ENCODE data around the gene PACRG. TPM values are rescaled to one million over a fixed set of nuclear protein-coding genes. Genes with fewer than 3 reads are reported as not detected.

The PACRG gene
- total RNA-seq, 2 donors from 2014 or later = 2.9 to 63.8 TPM

DNA sequence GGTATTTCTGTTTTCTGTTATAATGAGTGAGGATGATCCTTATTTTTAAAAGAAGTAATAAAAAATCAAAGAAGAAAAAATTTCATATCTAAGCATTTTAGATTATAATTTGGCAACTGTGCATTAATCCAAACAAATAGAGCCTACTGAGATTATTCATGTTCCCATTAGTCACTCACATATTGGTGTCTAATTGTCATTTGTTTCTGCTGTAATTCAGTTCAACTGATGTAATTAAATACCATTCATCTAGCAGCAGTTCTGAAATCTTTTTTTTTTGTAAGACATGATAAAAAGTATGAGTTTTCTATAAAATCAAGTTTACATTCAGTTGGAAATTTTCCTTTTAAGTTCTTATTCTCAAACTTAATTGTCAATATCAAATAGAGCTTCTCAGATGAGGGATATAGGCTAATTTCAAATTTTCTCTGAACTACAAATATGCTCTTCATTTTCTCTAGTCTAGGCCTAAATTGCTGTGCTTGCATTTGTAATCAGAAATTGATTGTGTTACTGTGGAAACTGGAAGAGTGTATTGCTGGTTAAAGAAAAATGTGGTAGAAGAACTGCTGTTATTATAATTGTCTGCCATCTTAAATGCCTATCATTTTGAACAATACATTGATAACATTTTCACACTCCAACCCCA is 23.6 kb downstream of the PACRG start:
- intact Hi-C loops (cut with DNase I) = no loop called here
- Histone ChIP-seq H3K4me1 (replicated peaks) (no peaks in the 10 kb centered on the region), H3K9me3 (no peaks in the 10 kb centered on the region), H3K4me3 (no peak overlapping the region), H3K36me3 (no peaks in the 10 kb centered on the region), H3K27me3 (replicated peaks; ENCODE audit: insufficient read depth) (no peaks in the 10 kb centered on the region), H3K27ac (no peak overlapping the region)
- TF ChIP-seq, protein P1, sequence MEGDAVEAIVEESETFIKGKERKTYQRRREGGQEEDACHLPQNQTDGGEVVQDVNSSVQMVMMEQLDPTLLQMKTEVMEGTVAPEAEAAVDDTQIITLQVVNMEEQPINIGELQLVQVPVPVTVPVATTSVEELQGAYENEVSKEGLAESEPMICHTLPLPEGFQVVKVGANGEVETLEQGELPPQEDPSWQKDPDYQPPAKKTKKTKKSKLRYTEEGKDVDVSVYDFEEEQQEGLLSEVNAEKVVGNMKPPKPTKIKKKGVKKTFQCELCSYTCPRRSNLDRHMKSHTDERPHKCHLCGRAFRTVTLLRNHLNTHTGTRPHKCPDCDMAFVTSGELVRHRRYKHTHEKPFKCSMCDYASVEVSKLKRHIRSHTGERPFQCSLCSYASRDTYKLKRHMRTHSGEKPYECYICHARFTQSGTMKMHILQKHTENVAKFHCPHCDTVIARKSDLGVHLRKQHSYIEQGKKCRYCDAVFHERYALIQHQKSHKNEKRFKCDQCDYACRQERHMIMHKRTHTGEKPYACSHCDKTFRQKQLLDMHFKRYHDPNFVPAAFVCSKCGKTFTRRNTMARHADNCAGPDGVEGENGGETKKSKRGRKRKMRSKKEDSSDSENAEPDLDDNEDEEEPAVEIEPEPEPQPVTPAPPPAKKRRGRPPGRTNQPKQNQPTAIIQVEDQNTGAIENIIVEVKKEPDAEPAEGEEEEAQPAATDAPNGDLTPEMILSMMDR (IDR thresholded peaks at IDR 0.05) = no peak
- no peak for TF ChIP-seq POLR2AphosphoS5 (IDR thresholded peaks at IDR 0.05)
- no peak for TF ChIP-seq POLR2A (IDR thresholded peaks at IDR 0.05)
- no peak for DNase-seq (ENCODE audit: low spot score)

DNA sequence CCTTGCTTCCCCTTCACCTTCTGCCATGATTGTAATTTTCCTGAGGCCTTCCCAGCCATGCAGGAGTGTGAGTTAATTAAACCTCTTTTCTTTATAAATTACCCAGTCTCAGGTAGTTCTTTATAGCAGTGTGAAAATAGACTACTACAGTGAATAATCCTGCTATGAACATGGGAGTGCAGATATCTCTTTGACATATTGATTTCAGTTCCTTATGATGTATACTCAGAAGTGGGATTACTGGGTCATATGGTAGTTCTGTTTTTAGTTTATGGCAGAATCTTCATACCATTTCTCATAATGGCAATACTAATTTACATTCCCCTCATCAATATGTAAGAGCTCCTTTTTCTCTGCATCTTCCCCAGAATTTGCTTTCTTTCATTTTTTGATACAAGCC is 26.0 kb downstream of the PACRG start:
- H3K4me1 ChIP-seq (replicated peaks) = no peaks in the 10 kb centered on the region
- intact Hi-C loops (cut with DNase I) = no loop called here
- H3K4me3 ChIP-seq = no peak overlapping the region
- H3K27me3 ChIP-seq (replicated peaks; ENCODE audit: insufficient read depth) = no peaks in the 10 kb centered on the region
- H3K36me3 ChIP-seq = no peaks in the 10 kb centered on the region
- DNase-seq (ENCODE audit: low spot score) = no peak
- no peak for TF ChIP-seq POLR2A (IDR thresholded peaks at IDR 0.05)
- TF ChIP-seq, protein P1 (IDR thresholded peaks at IDR 0.05) = no peak
- TF ChIP-seq POLR2AphosphoS5 (IDR thresholded peaks at IDR 0.05) = no peak
- no peak overlapping the region for H3K27ac ChIP-seq
- no peaks in the 10 kb centered on the region for H3K9me3 ChIP-seq

DNA sequence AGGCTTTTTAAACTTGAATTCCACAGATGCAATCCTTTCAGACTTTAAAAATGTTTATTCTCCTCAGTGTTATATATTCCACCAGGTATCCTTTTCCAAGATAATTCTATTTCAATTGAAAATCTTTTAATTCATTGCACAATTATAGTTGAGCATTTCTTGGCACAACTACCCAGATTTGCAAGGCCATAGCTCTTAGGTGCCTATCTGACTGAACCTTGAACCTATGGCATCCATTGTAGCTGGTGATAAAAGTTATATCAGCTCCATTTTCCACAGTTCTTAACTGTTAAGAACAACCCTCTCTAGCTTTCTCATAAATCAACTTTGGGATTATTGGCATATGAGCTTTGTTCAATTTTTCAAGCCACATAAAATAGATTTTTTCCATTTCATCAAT is 42.4 kb downstream of the PACRG start:
- H3K36me3 ChIP-seq = no peaks in the 10 kb centered on the region
- intact Hi-C loops (cut with DNase I) = no loop called here
- H3K27ac ChIP-seq = no peak overlapping the region
- no peak for TF ChIP-seq POLR2A (IDR thresholded peaks at IDR 0.05)
- TF ChIP-seq, protein P1 (IDR thresholded peaks at IDR 0.05) = no peak
- no peak for TF ChIP-seq POLR2AphosphoS5 (IDR thresholded peaks at IDR 0.05)
- H3K9me3 ChIP-seq = no peaks in the 10 kb centered on the region
- H3K27me3 ChIP-seq (replicated peaks; ENCODE audit: insufficient read depth) = no peaks in the 10 kb centered on the region
- no peak overlapping the region for H3K4me3 ChIP-seq
- DNase-seq (ENCODE audit: low spot score) = no peak
- no peaks in the 10 kb centered on the region for H3K4me1 ChIP-seq (replicated peaks)

DNA sequence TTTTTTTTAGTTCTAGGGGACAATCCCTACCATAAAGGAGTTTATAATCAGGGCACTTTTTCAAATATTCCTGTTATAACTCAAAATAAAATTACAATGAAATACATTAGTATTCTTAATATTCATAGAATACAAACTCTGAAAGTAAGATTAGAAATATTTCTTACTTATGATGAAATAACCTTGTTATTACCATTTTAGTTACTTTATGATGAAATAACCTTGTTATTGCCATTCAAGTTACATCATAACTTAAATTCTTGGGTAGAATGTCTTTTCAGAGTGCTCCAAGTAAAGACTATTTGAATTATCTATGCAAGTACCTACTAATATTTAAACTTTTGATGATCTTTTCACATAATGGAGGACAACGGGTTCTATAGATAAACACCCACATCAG is 43.2 kb downstream of the PACRG start:
- WGBS = 97% methylated on average over 1 of the region's 1 CpG
- H3K4me1 ChIP-seq (replicated peaks) = no peaks in the 10 kb centered on the region
- no peaks in the 10 kb centered on the region for H3K36me3 ChIP-seq
- no peaks in the 10 kb centered on the region for H3K27me3 ChIP-seq (replicated peaks; ENCODE audit: insufficient read depth)
- intact Hi-C loops (cut with DNase I) = no loop called here
- no peak overlapping the region for H3K27ac ChIP-seq
- no peak for DNase-seq (ENCODE audit: low spot score)
- no peaks in the 10 kb centered on the region for H3K9me3 ChIP-seq
- TF ChIP-seq POLR2A (IDR thresholded peaks at IDR 0.05) = no peak
- TF ChIP-seq, protein P1 (IDR thresholded peaks at IDR 0.05) = no peak
- TF ChIP-seq POLR2AphosphoS5 (IDR thresholded peaks at IDR 0.05) = no peak
- H3K4me3 ChIP-seq = no peak overlapping the region

DNA sequence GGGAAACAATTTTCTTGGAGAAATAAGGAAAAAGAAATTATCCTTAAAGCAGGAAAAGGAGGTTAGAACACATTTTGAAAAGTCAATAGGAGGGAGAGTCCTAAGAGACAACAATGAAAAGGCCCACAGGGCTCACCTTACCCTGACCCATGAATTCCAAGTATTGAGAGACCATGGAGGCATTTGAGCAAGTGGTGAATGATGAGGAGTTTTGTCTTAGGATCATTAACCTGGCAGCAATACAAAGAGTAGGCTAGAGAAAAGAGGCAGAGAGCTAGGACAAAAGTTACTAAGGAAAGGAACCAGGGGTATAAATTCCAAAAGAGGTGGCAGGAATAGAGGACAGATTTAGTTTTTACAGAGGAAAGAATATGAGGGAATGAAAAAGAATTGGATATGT is 44.7 kb downstream of the PACRG start:
- no peaks in the 10 kb centered on the region for H3K36me3 ChIP-seq
- H3K27me3 ChIP-seq (replicated peaks; ENCODE audit: insufficient read depth) = no peaks in the 10 kb centered on the region
- no peak overlapping the region for H3K27ac ChIP-seq
- DNase-seq (ENCODE audit: low spot score) = no peak
- H3K4me1 ChIP-seq (replicated peaks) = no peaks in the 10 kb centered on the region
- TF ChIP-seq POLR2AphosphoS5 (IDR thresholded peaks at IDR 0.05) (no peak), POLR2A (IDR thresholded peaks at IDR 0.05) (no peak)
- TF ChIP-seq, protein P1 (IDR thresholded peaks at IDR 0.05) = no peak
- intact Hi-C loops (cut with DNase I) = no loop called here
- no peaks in the 10 kb centered on the region for H3K9me3 ChIP-seq
- no peak overlapping the region for H3K4me3 ChIP-seq

Data from prostate gland (tissue), 2 donors.